Measurements from ENCODE around the gene RFTN1.

The RFTN1 gene

DNA sequence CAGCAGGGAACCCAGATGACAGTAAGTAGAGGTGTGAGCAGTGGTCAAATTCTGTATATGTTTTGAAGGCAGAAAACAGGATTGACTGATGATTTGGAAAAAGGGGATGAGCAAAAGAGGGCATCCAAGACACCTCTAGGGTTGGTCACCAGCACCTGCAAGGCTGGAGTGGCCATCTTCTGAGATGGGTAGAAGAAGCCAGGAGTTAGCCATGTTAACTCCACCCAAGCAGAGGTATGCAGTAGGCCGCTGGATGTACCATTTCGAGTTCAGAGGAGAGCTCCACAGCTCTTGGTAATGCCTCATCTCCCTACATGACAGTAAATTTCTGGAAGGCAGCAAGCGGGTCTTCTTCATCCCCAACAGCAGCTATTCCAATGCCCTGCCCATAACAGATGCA is 7.0 kb downstream of the RFTN1 start:
- no peak overlapping the region for H3K4me3 ChIP-seq (ENCODE audit: low read length)
- DNase-seq (ENCODE audit: low read depth): no peak

DNA sequence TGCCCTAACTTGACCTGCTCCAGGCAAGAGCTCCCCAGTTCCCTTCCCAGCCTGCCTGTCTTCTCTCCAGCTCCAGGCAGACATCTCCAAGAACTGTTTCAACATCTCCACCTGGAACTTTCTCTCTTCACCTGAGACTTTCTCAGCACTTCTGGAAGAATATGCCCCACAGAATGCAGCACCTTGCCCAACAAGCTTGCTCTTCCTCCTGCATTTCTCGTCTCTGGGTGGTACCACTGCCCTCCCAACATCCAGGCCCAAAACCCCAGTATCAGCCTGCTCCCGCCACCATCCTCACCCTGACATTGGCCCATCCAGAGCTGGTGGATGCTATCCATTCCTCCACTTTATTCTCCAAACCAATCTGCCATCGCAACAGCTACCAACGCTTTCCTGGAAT is 8.8 kb downstream of the RFTN1 start:
- H3K4me3 ChIP-seq (ENCODE audit: low read length): no peak overlapping the region
- TF ChIP-seq, protein P1, sequence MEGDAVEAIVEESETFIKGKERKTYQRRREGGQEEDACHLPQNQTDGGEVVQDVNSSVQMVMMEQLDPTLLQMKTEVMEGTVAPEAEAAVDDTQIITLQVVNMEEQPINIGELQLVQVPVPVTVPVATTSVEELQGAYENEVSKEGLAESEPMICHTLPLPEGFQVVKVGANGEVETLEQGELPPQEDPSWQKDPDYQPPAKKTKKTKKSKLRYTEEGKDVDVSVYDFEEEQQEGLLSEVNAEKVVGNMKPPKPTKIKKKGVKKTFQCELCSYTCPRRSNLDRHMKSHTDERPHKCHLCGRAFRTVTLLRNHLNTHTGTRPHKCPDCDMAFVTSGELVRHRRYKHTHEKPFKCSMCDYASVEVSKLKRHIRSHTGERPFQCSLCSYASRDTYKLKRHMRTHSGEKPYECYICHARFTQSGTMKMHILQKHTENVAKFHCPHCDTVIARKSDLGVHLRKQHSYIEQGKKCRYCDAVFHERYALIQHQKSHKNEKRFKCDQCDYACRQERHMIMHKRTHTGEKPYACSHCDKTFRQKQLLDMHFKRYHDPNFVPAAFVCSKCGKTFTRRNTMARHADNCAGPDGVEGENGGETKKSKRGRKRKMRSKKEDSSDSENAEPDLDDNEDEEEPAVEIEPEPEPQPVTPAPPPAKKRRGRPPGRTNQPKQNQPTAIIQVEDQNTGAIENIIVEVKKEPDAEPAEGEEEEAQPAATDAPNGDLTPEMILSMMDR (conservative IDR thresholded peaks at IDR 0.05; ENCODE audit: low read length): no peak
- DNase-seq (ENCODE audit: low read depth): no peak

More for the DNA sequence above, 7.0 kb downstream of the RFTN1 start:
- TF ChIP-seq, protein P1 (conservative IDR thresholded peaks at IDR 0.05; ENCODE audit: low read length): no peak

DNA sequence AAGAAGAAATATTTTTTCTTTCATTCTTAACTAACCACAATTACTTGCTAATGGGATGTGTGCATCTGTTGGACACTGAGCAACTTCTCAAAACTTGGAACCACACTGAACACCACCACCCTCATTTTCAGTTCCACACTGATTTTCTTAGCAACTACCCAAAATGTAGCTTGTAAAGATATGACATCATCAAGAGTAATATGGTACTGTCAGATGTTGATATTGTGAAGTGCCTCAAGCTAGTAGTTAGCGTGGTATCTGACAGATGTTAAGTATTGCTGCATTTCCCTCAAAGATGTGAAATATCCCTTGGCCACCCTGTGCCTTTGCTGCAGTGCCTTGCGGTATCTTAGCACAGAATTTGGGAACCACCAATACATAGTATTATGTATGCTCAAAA is 9.3 kb downstream of the RFTN1 start:
- TF ChIP-seq, protein P1 (conservative IDR thresholded peaks at IDR 0.05; ENCODE audit: low read length): no peak
- DNase-seq (ENCODE audit: low read depth): peak; percentile 87
- no peak overlapping the region for H3K4me3 ChIP-seq (ENCODE audit: low read length)

DNA sequence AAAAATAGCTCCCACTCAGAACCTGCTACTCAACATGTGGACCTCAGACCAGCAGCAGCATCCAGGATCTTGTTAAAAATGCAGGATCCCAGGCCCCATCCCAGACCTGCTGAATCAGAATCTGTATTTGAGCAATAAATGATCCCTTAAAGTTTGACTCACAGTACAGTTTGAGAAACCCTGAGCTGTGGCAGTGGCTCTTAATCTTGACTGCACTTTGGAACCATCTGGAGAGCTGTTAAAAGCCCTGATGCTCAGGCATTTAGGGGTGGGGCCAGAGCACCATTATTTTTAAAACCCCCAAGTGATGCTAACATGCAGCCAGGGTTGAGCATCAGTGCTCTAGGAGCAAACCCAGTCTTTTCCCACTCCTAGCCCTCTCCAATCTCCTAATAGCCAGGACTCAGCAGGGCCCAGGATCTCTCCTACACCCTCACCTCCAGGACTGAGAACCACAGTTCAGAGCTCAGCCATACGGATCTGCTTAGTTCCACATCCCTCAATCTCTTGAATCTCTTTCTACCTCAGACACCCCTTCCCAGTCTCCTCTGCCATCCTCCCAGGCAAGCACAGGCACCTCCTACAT is 10.2 kb downstream of the RFTN1 start:
- peak; percentile 61 for DNase-seq (ENCODE audit: low read depth)
- H3K4me3 ChIP-seq (ENCODE audit: low read length): no peak overlapping the region
- TF ChIP-seq, protein P1 (conservative IDR thresholded peaks at IDR 0.05; ENCODE audit: low read length): no peak

DNA sequence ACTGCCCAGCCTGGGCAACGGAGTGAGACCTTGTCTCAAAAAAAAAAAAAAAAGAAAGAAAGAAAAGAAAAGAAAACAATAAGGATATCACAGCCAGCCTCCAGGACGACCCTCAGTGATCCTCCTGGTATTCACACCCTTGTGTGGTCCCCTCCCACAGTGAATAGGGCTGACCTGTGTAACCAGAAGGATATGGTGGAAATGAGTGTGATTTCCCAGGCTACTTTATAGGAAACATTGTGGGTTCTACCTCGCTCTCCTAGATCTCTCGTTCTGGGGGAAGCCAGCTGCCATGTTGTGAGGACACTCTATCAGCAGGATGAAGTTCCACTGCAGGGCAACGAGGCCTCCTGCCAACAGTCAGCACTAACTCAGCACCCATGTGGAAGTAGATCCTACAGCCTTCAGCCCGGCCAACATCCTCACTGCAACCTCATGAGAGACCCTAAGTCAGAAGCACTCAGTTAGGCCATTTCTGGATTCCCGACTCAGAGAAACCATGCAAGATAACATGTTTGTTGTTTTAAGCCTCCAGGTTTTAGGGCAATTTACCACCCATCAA is 11.1 kb downstream of the RFTN1 start:
- TF ChIP-seq, protein P1 (conservative IDR thresholded peaks at IDR 0.05; ENCODE audit: low read length): no peak
- no peak overlapping the region for H3K4me3 ChIP-seq (ENCODE audit: low read length)
- no peak for DNase-seq (ENCODE audit: low read depth)

DNA sequence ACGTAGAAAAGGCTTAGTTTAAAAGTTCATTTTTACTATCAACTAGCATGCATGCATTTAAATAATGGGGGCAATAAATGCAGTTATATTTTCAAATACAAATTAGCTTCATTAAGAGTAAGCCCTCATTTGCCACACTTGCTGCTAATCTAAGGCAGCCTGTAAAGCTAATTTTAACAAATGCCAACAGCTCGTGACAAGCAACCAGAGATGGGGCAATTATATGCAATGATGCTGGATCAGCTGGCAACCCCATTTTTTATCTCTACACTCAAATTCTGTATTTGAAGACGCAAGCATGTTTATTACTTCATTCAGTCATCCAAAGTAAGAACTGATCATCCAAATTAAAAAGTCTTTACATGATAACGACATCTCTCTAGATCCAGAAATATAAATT is 12.1 kb downstream of the RFTN1 start:
- no peak overlapping the region for H3K4me3 ChIP-seq (ENCODE audit: low read length)
- TF ChIP-seq, protein P1 (conservative IDR thresholded peaks at IDR 0.05; ENCODE audit: low read length): no peak
- DNase-seq (ENCODE audit: low read depth): no peak

DNA sequence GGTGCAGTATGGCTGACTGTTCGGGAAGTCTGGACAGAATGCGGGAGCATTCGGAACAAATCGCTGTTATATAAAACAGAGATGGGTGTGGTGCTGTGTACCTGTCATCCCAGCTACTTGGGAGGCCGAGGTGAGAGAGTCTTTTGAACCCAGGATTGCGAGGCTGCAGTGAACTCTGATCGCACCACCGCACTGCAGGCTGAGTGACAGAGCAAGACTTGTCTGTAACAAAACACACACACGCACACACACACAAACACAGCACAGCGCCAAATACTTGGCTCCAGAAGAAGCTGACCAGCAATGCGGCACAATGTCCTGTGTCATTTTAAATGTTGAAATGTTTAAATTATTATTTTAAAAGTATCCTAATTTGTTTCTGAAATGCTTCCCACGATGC is 12.6 kb downstream of the RFTN1 start:
- TF ChIP-seq, protein P1 (conservative IDR thresholded peaks at IDR 0.05; ENCODE audit: low read length): no peak
- no peak for DNase-seq (ENCODE audit: low read depth)
- H3K4me3 ChIP-seq (ENCODE audit: low read length): no peak overlapping the region

Measured in AG10803 (cell line).